Activated CD4-positive, alpha-beta T cell treated with anti-CD3 and anti-CD28 coated beads, Interleukin-10, Interleukin-2, amounts not matched to agents 100 ng/mL and 50 ng/mL, durations not matched to agents 16 hours and 8 hours (primary cell): ENCODE measurements around the gene BORCS6.
"Not testable (repeated sequence)": the region's sequence is repeated elsewhere in the genome, so short reads cannot be mapped to it uniquely, and the experiment has no call there.

Source experiments
- DNase-seq: peaks from one replicate; pipeline ENCODE4 v3.0.0-alpha.2; 2020

The BORCS6 gene

GRCh38 chr17:8170186-8170585 is 19.8 kb downstream of the BORCS6 start:
- not testable (repeated sequence) for DNase-seq

GRCh38 chr17:8167526-8167925 is 22.5 kb downstream of the BORCS6 start:
- DNase-seq, result no peak

GRCh38 chr17:8166731-8167130 is 23.2 kb downstream of the BORCS6 start:
- DNase-seq, result no peak

- DNase-seq, result peak; percentile 43
Observed at GRCh38 chr17:8164815-8165131, 25.2 kb downstream of the BORCS6 start.

GRCh38 chr17:8163978-8164814 is 25.8 kb downstream of the BORCS6 start:
- peak; percentile 88 for DNase-seq

GRCh38 chr17:8162997-8163977 is 26.7 kb downstream of the BORCS6 start:
- no peak for DNase-seq

GRCh38 chr17:8162233-8162996 is 27.6 kb downstream of the BORCS6 start, which contains the start of gene VAMP2:
TSS of gene VAMP2 (minus strand) at chr17:8162948. CDS start at chr17:8162879, 69 bp downstream.
- peak; percentile 84 for DNase-seq

GRCh38 chr17:8161289-8162232 is 28.4 kb downstream of the BORCS6 start:
- DNase-seq, result no peak

- DNase-seq, result no peak
Observed at GRCh38 chr17:8160741-8161221, 29.2 kb downstream of the BORCS6 start.

GRCh38 chr17:8160224-8160577 is 29.8 kb downstream of the BORCS6 start:
- no peak for DNase-seq

GRCh38 chr17:8159459-8160223 is 30.3 kb downstream of the BORCS6 start:
- DNase-seq, result no peak

GRCh38 chr17:8159032-8159400 is 31.0 kb downstream of the BORCS6 start:
- DNase-seq, result no peak

- peak; percentile 91 for DNase-seq
Observed at GRCh38 chr17:8158267-8159031, 31.5 kb downstream of the BORCS6 start.

- peak; percentile 100 for DNase-seq
Observed at GRCh38 chr17:8156246-8156992, 33.6 kb downstream of the BORCS6 start.

GRCh38 chr17:8155996-8156245 is 34.1 kb downstream of the BORCS6 start:
- DNase-seq, result no peak

GRCh38 chr17:8155231-8155995 is 34.6 kb downstream of the BORCS6 start:
- no peak for DNase-seq

- no peak for DNase-seq
Observed at GRCh38 chr17:8154608-8155155, 35.3 kb downstream of the BORCS6 start.

- peak; percentile 89 for DNase-seq
Observed at GRCh38 chr17:8153957-8154607, 35.9 kb downstream of the BORCS6 start.
